GM15510 (cell line): ENCODE data around the gene CYP46A1.

Experiments used
- POLR2A ChIP-seq: IDR thresholded peaks from 3 replicates; pipeline ENCODE4 v1.6.1; 2011; ENCODE audit warnings: borderline replicate concordance; ENCODE audit not compliant: insufficient read length; ENCODE audit errors: extremely low read depth

The CYP46A1 gene

DNA sequence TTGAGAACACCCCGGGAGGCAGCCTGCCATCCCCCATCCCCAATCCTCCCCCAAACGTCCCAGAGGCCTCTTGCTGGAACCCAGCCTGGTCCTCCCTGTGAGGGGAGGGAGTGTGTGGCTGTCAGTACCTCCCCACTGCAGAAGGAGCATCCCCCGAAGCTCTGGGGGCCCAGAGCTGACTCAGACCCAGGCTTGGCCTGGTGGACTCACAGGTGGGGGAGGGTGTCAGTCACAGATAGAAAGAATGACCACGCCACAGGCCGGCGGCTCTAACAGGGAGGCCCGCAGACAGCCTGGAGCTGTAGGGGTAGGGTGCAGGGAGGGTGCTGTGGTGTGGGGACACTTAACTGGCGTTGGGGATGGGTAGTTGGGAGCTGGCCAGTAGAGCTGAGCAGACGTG is 33.9 kb upstream of the CYP46A1 start:
- TF ChIP-seq POLR2A: no peak

DNA sequence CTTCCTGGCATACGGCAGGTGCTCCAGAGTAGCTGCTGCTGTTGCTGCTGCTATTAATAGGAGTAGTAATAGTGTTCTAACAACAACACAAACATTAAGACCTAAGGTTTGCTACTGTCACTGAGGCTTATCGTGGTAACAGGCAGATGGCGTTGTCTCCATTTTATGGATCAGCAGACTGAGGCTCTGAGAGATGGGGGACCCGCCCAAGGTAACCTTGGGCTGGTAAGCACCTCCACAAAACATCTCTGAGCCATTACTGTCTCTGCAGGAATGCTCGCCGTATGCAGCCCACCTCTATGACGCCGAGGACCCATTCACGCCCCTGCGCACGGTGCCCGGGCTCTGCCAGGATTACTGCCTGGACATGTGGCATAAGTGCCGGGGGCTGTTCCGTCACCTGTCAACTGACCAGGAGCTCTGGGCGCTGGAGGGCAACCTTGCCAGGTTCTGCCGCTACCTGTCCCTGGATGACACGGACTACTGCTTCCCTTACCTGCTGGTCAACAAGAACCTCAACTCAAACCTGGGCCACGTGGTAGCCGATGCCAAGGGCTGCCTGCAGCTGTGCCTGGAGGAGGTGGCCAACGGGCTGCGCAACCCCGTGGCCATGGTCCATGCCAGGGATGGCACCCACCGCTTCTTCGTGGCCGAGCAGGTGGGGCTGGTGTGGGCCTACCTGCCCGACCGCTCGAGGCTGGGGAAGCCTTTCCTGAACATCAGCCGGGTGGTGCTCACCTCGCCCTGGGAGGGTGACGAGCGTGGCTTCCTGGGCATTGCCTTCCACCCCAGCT is 31.9 kb upstream of the CYP46A1 start:
- TF ChIP-seq POLR2A: no peak

DNA sequence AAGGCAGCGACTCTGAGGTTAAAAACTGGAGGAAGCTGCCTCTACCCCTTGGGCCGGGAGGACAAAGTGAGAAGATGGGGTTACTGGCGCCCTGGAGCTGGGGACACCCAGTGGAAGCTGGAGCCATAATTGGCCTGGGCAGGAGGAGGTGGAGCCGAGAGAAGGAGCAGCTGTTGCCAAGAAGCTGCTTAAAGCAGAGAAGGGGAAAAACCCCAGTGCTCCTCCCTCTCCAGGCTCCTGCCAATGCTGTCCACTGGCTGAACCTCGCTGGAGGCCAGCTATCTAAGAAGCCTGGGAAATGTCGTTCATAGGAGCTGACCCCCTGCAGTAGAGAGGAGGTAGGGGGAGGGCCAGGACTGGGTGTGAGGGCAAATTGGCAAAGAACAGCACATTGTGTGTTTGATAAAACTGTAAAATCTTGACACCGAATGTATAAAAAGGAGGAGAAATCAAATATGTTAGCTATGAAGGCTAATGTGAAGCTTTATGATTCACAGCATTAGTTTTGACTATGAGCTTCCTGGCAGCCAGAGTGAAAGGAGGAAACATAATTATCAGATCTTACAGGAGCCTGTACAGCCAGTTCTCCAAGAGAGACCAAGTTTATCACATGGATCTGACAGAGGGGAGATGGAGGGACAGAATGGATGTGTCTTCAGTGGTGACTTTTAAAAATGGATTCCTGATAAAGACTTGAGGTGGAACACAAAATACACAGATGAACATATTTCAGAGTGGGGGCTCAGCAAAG is 29.7 kb upstream of the CYP46A1 start:
- TF ChIP-seq POLR2A: no peak

DNA sequence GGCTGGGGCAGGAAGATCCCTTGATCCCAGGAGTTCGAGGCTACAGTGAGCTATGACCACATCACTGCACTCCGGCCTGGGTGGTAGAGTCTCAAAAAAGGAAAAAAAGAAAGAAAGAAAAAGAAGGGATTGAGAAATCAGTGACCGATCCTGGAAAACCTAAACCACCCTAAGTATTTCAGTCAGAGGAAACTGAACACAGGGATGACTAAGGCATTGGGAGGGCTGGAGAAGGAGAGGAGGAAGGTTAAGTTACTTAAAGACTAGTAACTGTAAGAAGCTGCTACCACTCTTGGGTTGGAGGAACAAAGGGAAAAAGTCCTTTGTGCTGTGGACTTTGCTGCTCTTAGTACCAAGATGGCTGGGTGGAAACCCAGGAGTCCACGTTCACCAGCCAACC is 28.6 kb upstream of the CYP46A1 start:
- no peak for TF ChIP-seq POLR2A

DNA sequence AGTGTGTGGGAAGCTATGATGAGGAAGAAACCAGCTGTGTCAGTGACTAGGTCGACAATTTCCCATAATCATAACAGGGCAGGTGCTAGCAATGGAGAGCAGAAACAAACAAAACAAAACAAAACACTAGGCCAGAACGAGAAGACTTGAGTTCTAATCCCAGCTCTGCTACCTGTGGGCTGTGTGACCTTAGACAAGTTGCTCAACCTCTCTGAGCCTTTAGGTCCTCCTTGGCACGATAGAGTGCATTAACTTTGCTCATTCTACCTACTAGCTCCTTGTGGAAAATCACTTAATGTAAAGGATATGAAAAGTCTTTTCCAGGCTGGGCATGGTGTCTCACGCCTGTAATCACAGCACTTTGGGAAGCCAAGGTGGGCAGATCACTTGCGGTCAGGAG is 27.9 kb upstream of the CYP46A1 start:
- TF ChIP-seq POLR2A: no peak

DNA sequence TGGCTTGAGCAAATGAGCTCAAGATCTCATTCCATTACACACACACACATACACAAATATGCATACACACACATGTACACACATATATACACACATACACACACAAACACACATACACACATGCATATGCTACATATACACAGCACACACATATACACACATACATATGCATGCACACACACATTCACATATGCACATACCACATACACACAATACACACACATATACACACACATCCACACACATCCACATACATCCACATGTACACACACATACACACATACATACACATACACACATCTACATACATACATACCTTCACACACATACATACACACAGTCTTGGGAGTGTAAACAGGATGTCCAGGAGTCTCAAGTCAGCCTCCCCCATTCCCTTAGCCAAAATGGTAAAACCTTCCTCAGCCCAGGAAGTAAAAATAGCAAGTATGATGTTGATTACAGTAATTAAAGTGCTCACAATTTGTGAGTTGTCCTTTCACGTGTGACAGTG is 26.4 kb upstream of the CYP46A1 start:
- no peak for TF ChIP-seq POLR2A

DNA sequence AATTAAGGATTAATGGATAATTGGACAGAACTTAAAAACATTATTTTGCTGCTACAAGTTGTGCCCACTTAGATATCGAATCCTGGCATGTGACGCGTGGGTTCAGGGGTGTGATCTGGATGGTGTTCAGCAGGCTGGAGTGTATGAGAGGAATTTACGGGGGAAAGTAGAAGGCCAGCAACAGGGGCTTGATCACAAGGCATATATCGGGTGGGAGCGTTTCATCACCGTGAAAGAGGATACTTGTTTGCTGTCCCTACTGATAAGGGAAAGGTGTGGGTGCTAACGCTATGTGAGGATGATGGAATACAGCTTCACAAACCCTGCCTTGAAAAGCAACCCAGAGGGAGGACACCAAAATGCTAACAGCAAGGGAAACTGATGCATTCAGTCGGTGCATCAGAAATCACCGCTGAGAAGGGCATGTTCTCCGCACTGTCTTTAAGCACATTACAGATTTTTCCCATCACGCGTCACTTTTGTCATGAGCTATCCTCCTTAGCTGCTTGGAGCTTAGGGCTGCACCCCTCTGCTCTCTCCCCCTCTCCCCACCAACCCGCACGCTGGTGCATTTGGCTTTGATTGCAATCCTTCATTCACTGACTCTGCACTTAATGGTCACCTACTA is 25.8 kb upstream of the CYP46A1 start:
- no peak for TF ChIP-seq POLR2A

DNA sequence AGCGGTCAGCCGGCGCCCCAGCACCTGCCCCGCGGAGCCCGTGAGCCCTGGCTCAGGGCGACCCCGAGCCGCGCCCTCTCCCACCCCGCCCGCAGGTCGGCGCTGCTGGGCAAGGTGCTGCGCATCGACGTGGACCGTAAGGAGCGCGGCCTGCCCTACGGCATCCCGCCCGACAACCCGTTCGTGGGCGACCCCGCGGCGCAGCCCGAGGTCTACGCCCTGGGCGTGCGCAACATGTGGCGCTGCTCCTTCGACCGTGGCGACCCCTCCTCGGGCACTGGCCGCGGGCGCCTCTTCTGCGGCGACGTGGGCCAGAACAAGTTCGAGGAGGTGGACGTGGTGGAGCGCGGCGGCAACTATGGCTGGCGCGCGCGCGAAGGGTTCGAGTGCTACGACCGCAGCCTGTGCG is 24.8 kb upstream of the CYP46A1 start:
- TF ChIP-seq POLR2A: no peak

DNA sequence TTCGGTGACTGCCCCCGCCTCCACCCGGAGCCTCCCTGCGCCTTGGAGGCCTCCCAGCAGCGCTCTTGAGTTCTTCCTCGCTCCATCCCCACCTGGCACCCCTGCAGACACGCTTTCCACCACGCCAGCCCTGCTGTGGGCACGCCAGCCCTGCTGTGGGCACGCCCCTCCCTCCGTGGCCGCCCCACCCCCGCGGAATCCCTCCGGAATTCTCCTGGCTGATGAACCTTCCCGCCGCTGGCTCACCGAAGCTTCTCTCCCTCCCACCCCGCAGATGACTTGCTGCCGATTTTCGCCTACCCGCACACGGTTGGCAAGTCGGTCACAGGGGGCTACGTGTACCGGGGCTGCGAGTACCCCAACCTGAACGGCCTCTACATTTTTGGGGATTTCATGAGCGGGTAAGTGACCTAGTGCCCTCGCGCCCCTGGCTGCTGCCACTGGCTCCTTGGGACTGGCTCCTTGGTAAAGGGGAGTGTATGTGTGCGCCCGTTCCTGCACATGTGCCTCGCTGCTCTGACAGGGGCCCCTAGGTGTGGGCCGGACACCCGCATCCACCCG is 24.0 kb upstream of the CYP46A1 start:
- TF ChIP-seq POLR2A: no peak

DNA sequence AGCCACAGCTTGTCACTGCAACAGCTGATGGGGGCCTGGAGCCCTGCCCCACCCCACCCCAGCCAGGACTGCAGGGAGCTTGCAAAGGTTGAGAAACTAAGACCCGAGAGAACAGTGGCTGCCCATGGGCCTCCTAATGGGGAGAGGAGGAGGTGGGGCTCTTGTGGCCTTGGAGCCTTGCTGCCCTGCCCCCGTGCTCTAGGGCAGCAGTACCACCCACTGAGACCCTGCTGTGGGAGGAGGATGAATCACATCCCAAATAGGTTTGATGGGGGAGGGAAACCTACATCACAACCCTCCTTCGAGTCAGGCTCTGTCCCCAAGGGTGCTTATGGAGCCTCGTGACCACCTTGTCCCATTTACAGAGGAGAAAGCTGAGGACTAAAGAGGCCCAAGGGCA is 23.3 kb upstream of the CYP46A1 start:
- TF ChIP-seq POLR2A: no peak

DNA sequence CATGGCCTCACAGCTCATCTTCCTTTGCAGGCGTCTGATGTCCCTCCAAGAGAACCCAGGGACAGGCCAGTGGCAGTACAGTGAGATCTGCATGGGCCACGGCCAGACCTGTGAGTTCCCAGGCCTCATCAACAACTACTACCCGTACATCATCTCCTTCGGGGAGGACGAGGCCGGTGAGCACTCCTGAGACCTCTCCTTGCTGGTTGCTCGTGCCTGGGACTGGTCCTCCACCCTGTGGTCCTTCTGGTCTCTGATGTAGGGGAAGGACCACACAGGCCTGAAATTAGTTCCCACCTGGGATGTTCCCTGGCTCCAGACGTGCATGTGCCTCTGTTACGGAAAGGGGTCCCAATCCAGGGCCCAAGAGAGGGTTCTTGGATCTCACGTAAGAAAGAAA is 21.3 kb upstream of the CYP46A1 start:
- TF ChIP-seq POLR2A: no peak

DNA sequence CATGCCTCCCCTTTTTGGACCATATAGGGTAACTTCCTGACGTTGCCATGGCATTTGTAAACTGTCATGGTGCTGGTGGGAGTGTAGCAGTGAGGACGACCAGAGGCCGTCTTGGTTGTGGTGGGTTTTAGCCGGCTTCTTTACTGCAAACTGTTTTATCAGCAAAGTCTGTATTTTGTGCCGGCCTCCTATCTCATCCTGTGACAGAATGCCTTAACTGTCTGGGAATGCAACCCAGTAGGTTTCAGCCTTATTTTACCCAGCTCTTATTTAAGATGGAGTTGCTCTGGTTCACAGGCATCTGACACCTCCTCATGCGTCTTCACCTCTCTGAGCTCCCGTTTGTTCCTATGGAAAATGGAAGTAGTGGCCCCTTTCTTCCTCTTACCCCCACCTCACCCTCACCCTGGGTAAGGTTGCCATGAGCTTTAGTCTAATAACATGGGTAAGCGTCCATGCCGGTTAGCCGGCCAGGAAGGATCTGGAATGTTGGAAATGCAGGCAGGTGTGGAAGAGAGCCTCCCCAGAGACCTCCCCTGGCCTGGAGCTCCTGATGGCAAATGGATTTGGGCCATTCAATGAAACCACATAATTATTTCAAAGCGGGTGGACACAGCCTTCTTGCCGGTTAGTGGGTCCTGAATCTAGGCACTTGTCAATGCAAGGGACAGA is 20.6 kb upstream of the CYP46A1 start:
- no peak for TF ChIP-seq POLR2A

DNA sequence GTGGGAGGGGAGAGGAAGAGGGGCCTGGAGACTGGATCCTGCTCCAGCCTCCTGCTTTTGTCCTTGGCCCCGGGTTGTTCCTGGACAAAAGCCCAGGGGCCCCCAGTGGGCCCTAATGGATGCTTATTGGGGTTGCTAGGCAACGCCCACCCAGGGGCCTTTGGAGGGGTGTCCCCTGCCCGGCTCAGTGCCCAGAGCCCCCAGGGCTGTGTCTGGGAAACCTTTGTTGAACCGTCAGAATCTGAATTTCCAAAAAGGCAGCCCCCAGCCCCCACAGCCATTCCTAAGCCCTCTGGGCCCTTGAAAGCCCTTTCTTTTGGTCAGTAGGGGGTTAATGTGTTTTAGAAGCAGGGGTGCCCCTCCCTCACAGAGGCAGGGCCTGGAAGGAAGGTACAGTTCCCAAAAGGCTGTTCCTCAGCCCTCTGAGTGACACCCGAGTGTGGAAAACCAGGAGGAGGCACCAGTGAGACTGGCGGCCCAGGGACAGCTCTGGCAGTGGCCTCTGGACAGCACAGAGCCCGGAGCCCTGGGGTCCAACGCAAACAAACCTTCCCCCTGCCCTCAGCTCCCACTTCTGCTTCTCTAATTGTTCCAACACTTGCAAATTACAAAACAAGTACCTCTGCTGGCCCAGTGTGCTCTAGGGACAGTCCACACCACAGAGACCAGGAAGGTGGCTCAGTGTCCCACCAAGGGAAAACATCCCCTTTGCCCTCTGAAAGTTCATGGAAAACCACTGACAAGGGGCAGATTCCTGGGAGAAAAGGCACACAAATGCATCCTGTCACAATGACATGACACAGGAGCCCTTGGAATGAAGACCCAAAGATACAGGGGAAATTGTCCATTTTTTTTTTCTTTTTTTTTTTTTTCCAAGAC is 19.8 kb upstream of the CYP46A1 start:
- TF ChIP-seq POLR2A: no peak

DNA sequence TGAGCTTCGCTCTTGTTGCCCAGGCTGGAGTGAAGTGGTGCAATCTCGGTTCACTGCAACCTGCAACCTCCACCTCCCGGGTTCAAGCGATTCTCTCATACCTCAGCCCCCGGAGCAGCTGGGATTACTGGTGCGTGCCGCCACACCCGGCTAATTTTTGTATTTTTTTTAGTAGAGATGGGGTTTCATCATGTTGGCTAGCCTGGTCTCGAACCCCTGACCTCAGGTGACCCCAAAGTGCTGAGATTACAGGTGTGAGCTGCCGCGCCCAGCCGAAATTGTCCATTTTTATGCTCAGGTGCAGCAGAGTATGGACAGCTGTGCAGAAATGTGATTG is 19.2 kb upstream of the CYP46A1 start:
- no peak for TF ChIP-seq POLR2A
